Naive thymus-derived CD4-positive, alpha-beta T cell (primary cell): ENCODE data around the gene RAPGEF4. TPM values are rescaled to one million over a fixed set of nuclear protein-coding genes. Genes with fewer than 3 reads are reported as not detected.

ENCODE experiments used
- ATAC-seq: fragments of 150-1000 bp; cut with Tn5 transposase; 2 replicates; pipeline ENCODE4 v1.10.0; 2021; ENCODE audit warnings: mild to moderate bottlenecking, moderate library complexity
- CTCF ChIA-PET: fragments of 350-600 bp; sonication (Branson Sonifier 250); formaldehyde crosslinking; loops from one replicate; lab custom pipeline; 2021; ENCODE audit warnings: antibody characterized with exemption; lab: Charles Lee
- POLR2A ChIA-PET: fragments of 350-600 bp; sonication (Branson Sonifier 250); formaldehyde crosslinking; loops from one replicate; lab custom pipeline; 2021; ENCODE audit warnings: antibody characterized with exemption, inconsistent platforms; lab: Charles Lee
- DNase-seq, 9 donors: peaks; one replicate each; pipeline versions ENCODE4 v3.0.0 to v3.0.0-alpha.2; 2020 to 2022; ENCODE audit warnings: mixed read lengths in 1 of 9
- H3K27ac ChIP-seq: one replicate; pipeline ENCODE4 v1.7.0; 2013; ENCODE audit warnings: mild to moderate bottlenecking, low read depth, low read length, moderate library complexity
- H3K27me3 ChIP-seq, 2 donors: one replicate each; pipeline ENCODE4 v1.7.0; 2013; ENCODE audit warnings: low read length in 2 of 2, mild to moderate bottlenecking in 2 of 2, moderate library complexity in 2 of 2; ENCODE audit not compliant: control insufficient read depth in 2 of 2, insufficient read depth in 2 of 2
- H3K36me3 ChIP-seq, 3 experiments: 1 replicate in 2 of 3; 2 replicates in 1 of 3; pipeline ENCODE4 v1.7.0; 2013; ENCODE audit warnings: low read length in 3 of 3, mild to moderate bottlenecking in 3 of 3, moderate library complexity in 1 of 3; ENCODE audit not compliant: insufficient read depth in 3 of 3, control insufficient read depth in 2 of 3
- H3K4me1 ChIP-seq, 2 donors: one replicate each; pipeline ENCODE4 v1.7.0; 2013; ENCODE audit warnings: low read length in 2 of 2, mild to moderate bottlenecking in 2 of 2, moderate library complexity in 1 of 2; ENCODE audit not compliant: control insufficient read depth in 2 of 2, insufficient read depth in 2 of 2
- H3K4me3 ChIP-seq: 2 replicates; pipeline ENCODE4 v1.7.0; 2013; ENCODE audit warnings: mild to moderate bottlenecking, low read length
- H3K9me3 ChIP-seq, 3 experiments: 1 replicate in 2 of 3; 2 replicates in 1 of 3; pipeline ENCODE4 v1.7.0; 2013; ENCODE audit warnings: low read length in 3 of 3; ENCODE audit not compliant: control insufficient read depth in 2 of 3
- H3K27ac Mint-ChIP-seq, 9 donors: one replicate each; pipeline ENCODE4 v1.8.0; 2020 to 2022; ENCODE audit warnings: mixed read lengths in 9 of 9, mild to moderate bottlenecking in 8 of 9, moderate library complexity in 5 of 9, inconsistent platforms in 2 of 9
- H3K27me3 Mint-ChIP-seq, 5 donors: one replicate each; pipeline ENCODE4 v1.8.0; 2021 to 2022; ENCODE audit warnings: mixed read lengths in 5 of 5, mild to moderate bottlenecking in 1 of 5
- H3K36me3 Mint-ChIP-seq, 5 donors: one replicate each; pipeline ENCODE4 v1.8.0; 2020 to 2022; ENCODE audit warnings: mixed read lengths in 5 of 5, mild to moderate bottlenecking in 3 of 5, inconsistent platforms in 1 of 5
- H3K4me1 Mint-ChIP-seq, 7 donors: one replicate each; pipeline ENCODE4 v1.8.0; 2020 to 2022; ENCODE audit warnings: mixed read lengths in 7 of 7, mild to moderate bottlenecking in 3 of 7, inconsistent platforms in 1 of 7
- H3K4me3 Mint-ChIP-seq, 10 donors: one replicate each; pipeline ENCODE4 v1.8.0; 2020 to 2022; ENCODE audit warnings: mild to moderate bottlenecking in 10 of 10, mixed read lengths in 10 of 10, moderate library complexity in 6 of 10, inconsistent platforms in 2 of 10
- H3K9me3 Mint-ChIP-seq, 11 donors: one replicate each; pipeline ENCODE4 v1.8.0; 2020 to 2022; ENCODE audit warnings: mixed read lengths in 11 of 11, mild to moderate bottlenecking in 4 of 11, inconsistent platforms in 1 of 11, moderate library complexity in 1 of 11
- intact Hi-C, 2 donors: fragments of 100-400 bp; cut with micrococcal nuclease; formaldehyde crosslinking; loops; one replicate each; pipeline ENCODE4 v1.15.1; 2023
- polyA plus RNA-seq, 2 donors: library from polyadenylated mRNA; unstranded; fragments of 300-500 nt; fragmentation: Illumina TruSeq; gene quantifications; one replicate each; pipeline ENCODE4 v1.2.3, GENCODE V29; 2021
- total RNA-seq, 6 experiments: library from RNA in 5 of 6; stranded (reverse) in 5 of 6; gene quantifications; 1 replicate in 5 of 6; 2 replicates in 1 of 6; pipeline ENCODE4 v1.2.3 and lab custom pipeline; 2021 to 2026

RAPGEF4 gene
- total and polyA plus RNA-seq, 7 experiments from 2014 or later: 0.39 to 2.5 (median 1.4) TPM; not detected in 2

DNA sequence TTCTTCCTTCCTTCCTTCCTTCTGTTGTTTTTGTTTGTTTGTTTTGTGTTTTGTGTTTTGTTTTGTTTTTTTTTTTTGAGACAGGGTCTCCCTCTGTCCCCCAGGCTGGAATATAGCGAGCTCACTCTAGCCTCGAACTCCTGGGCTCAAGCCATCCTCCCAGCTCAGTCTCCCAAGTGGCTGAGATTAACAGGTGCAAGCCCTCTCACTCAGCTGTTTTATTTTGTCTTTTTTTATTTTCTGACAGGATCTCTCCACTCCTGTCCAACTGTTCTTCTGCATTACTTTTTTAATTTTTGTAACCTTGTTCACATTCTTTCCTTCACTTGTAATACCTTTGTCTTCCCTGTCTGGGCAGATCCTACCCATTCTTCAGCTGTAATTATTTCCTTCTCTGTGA lies 363.6 kb downstream of the RAPGEF4 start:
- intact Hi-C loops: no loop called here
- no peak overlapping the region for H3K4me3 Mint-ChIP-seq
- H3K4me3 ChIP-seq: no peak overlapping the region
- no peaks in the 10 kb centered on the region for H3K9me3 ChIP-seq
- ATAC-seq (no peak), DNase-seq (no peak)
- no peaks in the 10 kb centered on the region for H3K27me3 ChIP-seq
- no peaks in the 10 kb centered on the region for H3K9me3 Mint-ChIP-seq
- no peaks in the 10 kb centered on the region for H3K4me1 ChIP-seq
- CTCF ChIA-PET: no interaction called here
- no peak overlapping the region for H3K27ac Mint-ChIP-seq
- peaks cover 0 to 20% (median 0%) of the 10 kb centered on the region in 5 donors for H3K27me3 Mint-ChIP-seq
- no peak overlapping the region for H3K27ac ChIP-seq
- POLR2A ChIA-PET: no interaction called here
- H3K36me3 ChIP-seq: no peaks in the 10 kb centered on the region
- H3K4me1 Mint-ChIP-seq: peaks cover 0 to 11% (median 0%) of the 10 kb centered on the region in 7 donors
- peaks cover 0 to 10% (median 0%) of the 10 kb centered on the region in 5 donors for H3K36me3 Mint-ChIP-seq

GRCh38 chr2:173099804-173100203 lies 364.2 kb downstream of the RAPGEF4 start:
- Mint-ChIP-seq H3K36me3 (peaks cover 0 to 6% (median 0%) of the 10 kb centered on the region in 5 donors), H3K4me1 (peaks cover 0 to 11% (median 0%) of the 10 kb centered on the region in 7 donors), H3K27ac (no peak overlapping the region), H3K4me3 (no peak overlapping the region), H3K27me3 (peaks cover 0 to 16% (median 0%) of the 10 kb centered on the region in 5 donors), H3K9me3 (no peaks in the 10 kb centered on the region)
- ATAC-seq: no peak
- ChIA-PET POLR2A (no interaction called here), CTCF (no interaction called here)
- intact Hi-C loops: no loop called here
- H3K4me3 ChIP-seq: no peak overlapping the region
- H3K36me3 ChIP-seq: no peaks in the 10 kb centered on the region
- H3K27ac ChIP-seq: no peak overlapping the region
- no peak for DNase-seq
- H3K27me3 ChIP-seq: no peaks in the 10 kb centered on the region
- H3K4me1 ChIP-seq: no peaks in the 10 kb centered on the region
- no peaks in the 10 kb centered on the region for H3K9me3 ChIP-seq

GRCh38 chr2:173101687-173102086 lies 366.0 kb downstream of the RAPGEF4 start:
- intact Hi-C loops: no loop called here
- H3K27ac Mint-ChIP-seq: no peak overlapping the region
- H3K4me1 ChIP-seq: no peaks in the 10 kb centered on the region
- ChIA-PET POLR2A (interaction anchor here (0.6 kb wide), 1 partner anchor 1797 kb away, joined by 4 read pairs; no protein-coding TSS in a partner anchor), CTCF (interaction anchor here (1.1 kb wide), 1 partner anchor 44 kb away, joined by 3 read pairs; no protein-coding TSS in a partner anchor)
- H3K4me3 ChIP-seq: no peak overlapping the region
- no peak overlapping the region for H3K4me3 Mint-ChIP-seq
- no peaks in the 10 kb centered on the region for H3K9me3 Mint-ChIP-seq
- DNase-seq (no peak), ATAC-seq (peak; percentile 41)
- peaks cover 0 to 11% (median 0%) of the 10 kb centered on the region in 7 donors for H3K4me1 Mint-ChIP-seq
- peaks cover 0 to 3% (median 0%) of the 10 kb centered on the region in 5 donors for H3K27me3 Mint-ChIP-seq
- no peaks in the 10 kb centered on the region for H3K9me3 ChIP-seq
- H3K36me3 Mint-ChIP-seq: peaks cover 0 to 3% (median 0%) of the 10 kb centered on the region in 5 donors
- no peaks in the 10 kb centered on the region for H3K36me3 ChIP-seq
- H3K27me3 ChIP-seq: no peaks in the 10 kb centered on the region
- H3K27ac ChIP-seq: no peak overlapping the region

Other genes starting within 250 kb of the RAPGEF4 start
- 10 to 100 TPM; 56.0 to 70.6 (median 66.6) TPM for gene PDK1, start 179.8 kb upstream of the RAPGEF4 start, total RNA-seq
- 10 to 100 TPM; 65.6 to 79.8 TPM for gene PDK1, start 179.8 kb upstream of the RAPGEF4 start, polyA plus RNA-seq